Ishikawa (cell line): ENCODE measurements around the gene GMNN.

Experiments used
- CEBPB ChIP-seq: IDR thresholded peaks from 2 replicates; pipeline ENCODE4 v1.6.1; 2012
- CREB1 ChIP-seq: IDR thresholded peaks from 2 replicates; pipeline ENCODE4 v1.6.1; 2012; ENCODE audit warnings: low read depth
- EGR1 ChIP-seq: IDR thresholded peaks from 2 replicates; pipeline ENCODE4 v1.6.1; 2012
- EP300 ChIP-seq: IDR thresholded peaks from 2 replicates; pipeline ENCODE4 v1.6.1; 2012; ENCODE audit warnings: borderline replicate concordance
- FOXM1 ChIP-seq: IDR thresholded peaks from 2 replicates; pipeline ENCODE4 v1.6.1; 2012; ENCODE audit warnings: low read depth, borderline replicate concordance
- NFIC ChIP-seq: IDR thresholded peaks from 2 replicates; pipeline ENCODE4 v1.6.1; 2012
- RAD21 ChIP-seq: IDR thresholded peaks from 2 replicates; pipeline ENCODE4 v1.6.1; 2012; ENCODE audit warnings: low read depth
- TAF1 ChIP-seq: IDR thresholded peaks from 2 replicates; pipeline ENCODE4 v1.6.1; 2012; ENCODE audit warnings: low read depth, mild to moderate bottlenecking
- TCF12 ChIP-seq: IDR thresholded peaks from 2 replicates; pipeline ENCODE4 v1.6.1; 2012; ENCODE audit warnings: low read depth
- TEAD4 ChIP-seq: IDR thresholded peaks from 2 replicates; pipeline ENCODE4 v1.6.1; 2012
- YY1 ChIP-seq: IDR thresholded peaks from 2 replicates; pipeline ENCODE4 v1.6.1; 2012; ENCODE audit warnings: low read depth
- ZBTB7A ChIP-seq: IDR thresholded peaks from 2 replicates; pipeline ENCODE4 v1.6.1; 2012; ENCODE audit warnings: low read depth
- TF ChIP-seq, protein P1 (sequence below): IDR thresholded peaks from 2 replicates; pipeline ENCODE4 v1.6.1; 2012; ENCODE audit warnings: low read depth, mild to moderate bottlenecking
- TF ChIP-seq, protein P2 (sequence below): IDR thresholded peaks from 2 replicates; pipeline ENCODE4 v1.6.1; 2012
- TF ChIP-seq, protein P3 (sequence below): IDR thresholded peaks from 2 replicates; pipeline ENCODE4 v1.6.1; 2012

GMNN gene

DNA sequence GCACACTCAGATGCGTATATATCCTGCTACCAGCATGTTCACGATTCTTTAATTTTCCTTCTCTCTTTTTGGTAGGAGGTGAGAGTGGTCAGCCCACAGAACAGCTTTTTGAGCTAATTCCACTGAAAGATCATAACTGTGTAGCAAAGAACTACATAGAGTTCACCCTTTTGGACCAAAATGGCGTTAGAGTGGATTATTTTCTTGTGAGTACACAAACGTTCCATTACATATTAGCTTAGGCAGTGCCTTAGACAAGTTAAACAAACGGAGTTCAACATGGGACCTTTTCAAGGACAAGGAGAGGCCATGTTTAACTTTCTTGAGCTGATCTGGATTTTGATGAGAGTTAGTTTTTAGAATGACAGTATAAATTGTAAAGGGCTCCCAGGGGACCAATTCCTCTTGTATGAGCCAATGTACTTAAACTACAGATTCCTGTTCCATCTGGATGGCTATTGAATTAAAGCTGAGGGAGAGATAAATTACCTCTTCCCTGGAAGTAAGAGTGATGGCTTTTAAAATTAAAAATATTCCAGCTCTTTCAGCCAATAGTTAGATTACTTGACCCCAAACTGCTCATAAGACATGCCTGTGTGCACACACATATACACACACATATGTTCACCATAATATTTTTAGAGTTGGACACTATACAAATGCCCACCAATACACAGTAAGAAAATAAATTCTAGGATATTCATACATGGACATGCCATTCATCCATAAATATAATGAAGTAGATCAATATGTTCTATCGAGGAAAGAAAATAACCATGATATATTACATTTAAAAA, 49.6 kb downstream of the GMNN start:
- TF ChIP-seq RAD21 (no peak), EGR1 (no peak), EP300 (no peak), CREB1 (no peak), ZBTB7A (no peak), YY1 (no peak), CEBPB (no peak), TAF1 (no peak), FOXM1 (no peak), NFIC (no peak), TEAD4 (no peak), TCF12 (no peak)
- TF ChIP-seq, protein P1, sequence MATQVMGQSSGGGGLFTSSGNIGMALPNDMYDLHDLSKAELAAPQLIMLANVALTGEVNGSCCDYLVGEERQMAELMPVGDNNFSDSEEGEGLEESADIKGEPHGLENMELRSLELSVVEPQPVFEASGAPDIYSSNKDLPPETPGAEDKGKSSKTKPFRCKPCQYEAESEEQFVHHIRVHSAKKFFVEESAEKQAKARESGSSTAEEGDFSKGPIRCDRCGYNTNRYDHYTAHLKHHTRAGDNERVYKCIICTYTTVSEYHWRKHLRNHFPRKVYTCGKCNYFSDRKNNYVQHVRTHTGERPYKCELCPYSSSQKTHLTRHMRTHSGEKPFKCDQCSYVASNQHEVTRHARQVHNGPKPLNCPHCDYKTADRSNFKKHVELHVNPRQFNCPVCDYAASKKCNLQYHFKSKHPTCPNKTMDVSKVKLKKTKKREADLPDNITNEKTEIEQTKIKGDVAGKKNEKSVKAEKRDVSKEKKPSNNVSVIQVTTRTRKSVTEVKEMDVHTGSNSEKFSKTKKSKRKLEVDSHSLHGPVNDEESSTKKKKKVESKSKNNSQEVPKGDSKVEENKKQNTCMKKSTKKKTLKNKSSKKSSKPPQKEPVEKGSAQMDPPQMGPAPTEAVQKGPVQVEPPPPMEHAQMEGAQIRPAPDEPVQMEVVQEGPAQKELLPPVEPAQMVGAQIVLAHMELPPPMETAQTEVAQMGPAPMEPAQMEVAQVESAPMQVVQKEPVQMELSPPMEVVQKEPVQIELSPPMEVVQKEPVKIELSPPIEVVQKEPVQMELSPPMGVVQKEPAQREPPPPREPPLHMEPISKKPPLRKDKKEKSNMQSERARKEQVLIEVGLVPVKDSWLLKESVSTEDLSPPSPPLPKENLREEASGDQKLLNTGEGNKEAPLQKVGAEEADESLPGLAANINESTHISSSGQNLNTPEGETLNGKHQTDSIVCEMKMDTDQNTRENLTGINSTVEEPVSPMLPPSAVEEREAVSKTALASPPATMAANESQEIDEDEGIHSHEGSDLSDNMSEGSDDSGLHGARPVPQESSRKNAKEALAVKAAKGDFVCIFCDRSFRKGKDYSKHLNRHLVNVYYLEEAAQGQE: no peak
- TF ChIP-seq, protein P2, sequence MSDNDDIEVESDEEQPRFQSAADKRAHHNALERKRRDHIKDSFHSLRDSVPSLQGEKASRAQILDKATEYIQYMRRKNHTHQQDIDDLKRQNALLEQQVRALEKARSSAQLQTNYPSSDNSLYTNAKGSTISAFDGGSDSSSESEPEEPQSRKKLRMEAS: no peak
- TF ChIP-seq, protein P3, sequence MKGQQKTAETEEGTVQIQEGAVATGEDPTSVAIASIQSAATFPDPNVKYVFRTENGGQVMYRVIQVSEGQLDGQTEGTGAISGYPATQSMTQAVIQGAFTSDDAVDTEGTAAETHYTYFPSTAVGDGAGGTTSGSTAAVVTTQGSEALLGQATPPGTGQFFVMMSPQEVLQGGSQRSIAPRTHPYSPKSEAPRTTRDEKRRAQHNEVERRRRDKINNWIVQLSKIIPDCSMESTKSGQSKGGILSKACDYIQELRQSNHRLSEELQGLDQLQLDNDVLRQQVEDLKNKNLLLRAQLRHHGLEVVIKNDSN: no peak

DNA sequence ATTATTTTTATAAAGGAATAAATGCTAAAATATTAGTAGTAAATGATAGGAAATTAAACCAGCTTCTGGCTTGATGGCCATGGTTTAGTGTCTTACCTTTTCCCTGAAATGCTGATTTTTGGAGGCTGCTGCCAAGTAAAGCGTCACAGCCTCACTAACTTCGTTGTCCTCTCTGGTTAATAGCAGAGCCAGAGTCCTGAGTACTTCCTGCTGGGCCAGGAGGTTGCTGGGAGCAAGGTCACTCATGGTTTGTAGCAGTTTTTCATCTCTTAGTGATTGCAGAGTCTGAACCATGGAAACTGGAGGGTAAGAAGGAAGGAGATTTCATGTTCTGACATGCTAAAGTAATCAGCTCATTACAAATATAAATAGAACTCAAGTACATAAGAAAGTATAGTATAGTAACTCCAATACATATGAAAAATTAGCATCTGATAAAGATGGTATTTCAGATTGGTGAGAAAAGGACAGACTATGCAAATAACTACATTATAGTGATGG, 50.4 kb downstream of the GMNN start:
- TF ChIP-seq TEAD4: no peak
- TF ChIP-seq, protein P3: no peak
- TF ChIP-seq FOXM1: no peak
- TF ChIP-seq, protein P1: no peak

DNA sequence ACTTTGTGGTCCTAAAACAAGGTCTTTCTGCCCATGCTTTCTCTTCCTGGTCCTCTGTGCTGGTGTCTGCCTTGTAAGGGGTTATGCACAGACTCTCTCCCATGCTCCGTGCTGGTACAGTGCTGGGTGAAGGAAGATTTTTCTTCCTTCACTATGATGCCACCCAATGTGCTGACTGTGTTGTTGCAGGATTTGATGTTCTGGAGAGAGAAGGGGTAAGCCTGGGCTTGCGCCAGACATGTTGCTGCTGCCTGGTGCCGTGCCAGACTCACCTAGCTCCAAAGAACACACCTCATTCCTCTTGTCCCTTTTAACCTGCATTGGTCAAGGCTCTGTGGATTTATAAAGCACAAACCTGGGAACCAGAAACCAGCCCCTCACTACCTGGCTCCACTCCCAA, 52.4 kb downstream of the GMNN start:
- no peak for TF ChIP-seq FOXM1
- TF ChIP-seq, protein P1: no peak
- TF ChIP-seq RAD21: no peak
- no peak for TF ChIP-seq TAF1
- TF ChIP-seq TEAD4: no peak
- TF ChIP-seq YY1: no peak
- TF ChIP-seq ZBTB7A: no peak
- TF ChIP-seq CEBPB: no peak
- TF ChIP-seq EP300: no peak
- no peak for TF ChIP-seq EGR1
- TF ChIP-seq, protein P2: no peak
- TF ChIP-seq CREB1: no peak
- no peak for TF ChIP-seq NFIC
- no peak for TF ChIP-seq TCF12
- TF ChIP-seq, protein P3: no peak

DNA sequence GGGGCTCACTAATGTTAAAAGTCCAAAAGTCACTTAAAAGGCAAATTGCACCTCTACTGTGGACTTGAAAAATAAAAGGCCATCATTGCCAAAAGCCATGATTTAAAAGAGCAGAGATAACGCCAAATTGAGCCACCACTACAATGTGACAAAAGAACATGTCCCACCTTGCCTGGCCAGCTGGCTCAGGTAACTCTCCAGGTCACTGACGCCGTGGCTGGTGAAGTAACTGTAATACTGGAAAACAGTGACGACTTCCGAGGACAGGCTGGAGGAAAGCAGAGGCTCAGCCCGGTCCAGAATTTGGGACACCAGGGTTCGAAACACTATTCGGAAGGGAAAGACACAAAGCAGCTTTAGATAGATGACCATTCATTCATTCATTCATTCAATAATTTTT, 53.2 kb downstream of the GMNN start:
- TF ChIP-seq ZBTB7A (no peak), CEBPB (no peak), RAD21 (no peak), NFIC (no peak), TEAD4 (no peak)
- TF ChIP-seq, protein P2: no peak
